ENCODE results near the gene AIMP2.

DNA sequence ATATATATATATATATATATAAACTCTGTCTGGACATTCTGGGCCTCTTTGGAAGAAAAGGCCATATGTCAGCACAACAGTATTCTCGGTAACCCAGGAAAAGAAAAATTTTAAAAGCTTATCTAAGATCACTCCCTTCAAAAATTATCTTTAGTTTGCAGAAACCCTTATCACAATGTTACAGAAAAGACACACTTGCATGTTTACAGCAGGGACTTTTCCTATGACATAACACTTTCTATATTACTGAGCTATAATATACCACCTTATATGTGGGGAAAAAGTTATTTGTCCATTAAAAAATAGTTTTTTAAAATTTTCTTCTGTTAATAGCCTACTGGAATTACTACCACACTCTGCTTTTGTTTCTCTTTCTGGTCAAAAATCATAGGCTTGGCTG lies 47.5 kb downstream of the AIMP2 start:
- TF ChIP-seq, protein P1, sequence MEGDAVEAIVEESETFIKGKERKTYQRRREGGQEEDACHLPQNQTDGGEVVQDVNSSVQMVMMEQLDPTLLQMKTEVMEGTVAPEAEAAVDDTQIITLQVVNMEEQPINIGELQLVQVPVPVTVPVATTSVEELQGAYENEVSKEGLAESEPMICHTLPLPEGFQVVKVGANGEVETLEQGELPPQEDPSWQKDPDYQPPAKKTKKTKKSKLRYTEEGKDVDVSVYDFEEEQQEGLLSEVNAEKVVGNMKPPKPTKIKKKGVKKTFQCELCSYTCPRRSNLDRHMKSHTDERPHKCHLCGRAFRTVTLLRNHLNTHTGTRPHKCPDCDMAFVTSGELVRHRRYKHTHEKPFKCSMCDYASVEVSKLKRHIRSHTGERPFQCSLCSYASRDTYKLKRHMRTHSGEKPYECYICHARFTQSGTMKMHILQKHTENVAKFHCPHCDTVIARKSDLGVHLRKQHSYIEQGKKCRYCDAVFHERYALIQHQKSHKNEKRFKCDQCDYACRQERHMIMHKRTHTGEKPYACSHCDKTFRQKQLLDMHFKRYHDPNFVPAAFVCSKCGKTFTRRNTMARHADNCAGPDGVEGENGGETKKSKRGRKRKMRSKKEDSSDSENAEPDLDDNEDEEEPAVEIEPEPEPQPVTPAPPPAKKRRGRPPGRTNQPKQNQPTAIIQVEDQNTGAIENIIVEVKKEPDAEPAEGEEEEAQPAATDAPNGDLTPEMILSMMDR (IDR thresholded peaks at IDR 0.05; ENCODE audit: low read length), result no peak
- no peak for TF ChIP-seq EZH2 (IDR thresholded peaks at IDR 0.05; ENCODE audit: borderline replicate concordance, low read length)

Measured in OCI-LY1 (cell line).